Activated gamma-delta T cell (primary cell): ENCODE measurements around the gene PPL.
"Not testable (repeated sequence)": the region's sequence is repeated elsewhere in the genome, so short reads cannot be mapped to it uniquely, and the experiment has no call there.

Experiments used
- DNase-seq: peaks from one replicate; lab custom pipeline; 2025; lab: John Stamatoyannopoulos, UW

Gene PPL

GRCh38 chr16:4935241-4935855, 1.6 kb downstream of the PPL start:
- DNase-seq = no peak

- no peak for DNase-seq
These were observed 2.4 kb downstream of the PPL start for GRCh38 chr16:4934591-4934990.

- no peak for DNase-seq
These were observed 3.0 kb downstream of the PPL start for GRCh38 chr16:4933871-4934395.

- no peak for DNase-seq
These were observed 3.5 kb downstream of the PPL start for GRCh38 chr16:4933433-4933832.

- DNase-seq = no peak
These were observed 5.6 kb downstream of the PPL start for GRCh38 chr16:4931381-4931780.

- not testable (repeated sequence) for DNase-seq
These were observed 7.3 kb downstream of the PPL start for GRCh38 chr16:4929619-4930018.

GRCh38 chr16:4928227-4928626, 8.7 kb downstream of the PPL start:
- DNase-seq = no peak

GRCh38 chr16:4927661-4928060, 9.3 kb downstream of the PPL start:
- DNase-seq = no peak

- no peak for DNase-seq
These were observed 10.0 kb downstream of the PPL start for GRCh38 chr16:4926928-4927327.

- no peak for DNase-seq
These were observed 11.2 kb downstream of the PPL start for GRCh38 chr16:4925791-4926190.

GRCh38 chr16:4925293-4925607, 11.7 kb downstream of the PPL start:
- DNase-seq = no peak

GRCh38 chr16:4924593-4925292, 12.2 kb downstream of the PPL start:
- DNase-seq = no peak

GRCh38 chr16:4923853-4924252, 13.1 kb downstream of the PPL start:
- DNase-seq = no peak

- no peak for DNase-seq
These were observed 14.1 kb downstream of the PPL start for GRCh38 chr16:4922721-4923342.

- no peak for DNase-seq
These were observed 16.1 kb downstream of the PPL start for GRCh38 chr16:4920826-4921225.

GRCh38 chr16:4918781-4919251, 18.1 kb downstream of the PPL start:
- DNase-seq = no peak

GRCh38 chr16:4917117-4917516, 19.8 kb downstream of the PPL start:
- DNase-seq = no peak

GRCh38 chr16:4915226-4915761, 21.7 kb downstream of the PPL start:
- no peak for DNase-seq

- no peak for DNase-seq
These were observed 22.3 kb downstream of the PPL start for GRCh38 chr16:4914528-4915225.

GRCh38 chr16:4913774-4914525, 23.0 kb downstream of the PPL start:
- no peak for DNase-seq

GRCh38 chr16:4913130-4913773, 23.7 kb downstream of the PPL start:
- no peak for DNase-seq
